Effector CD8-positive, alpha-beta T cell (primary cell): Measurements from ENCODE around the gene GPHN.
"Not testable (repeated sequence)": the region's sequence is repeated elsewhere in the genome, so short reads cannot be mapped to it uniquely, and the experiment has no call there.

Experiments used
- DNase-seq: peaks from one replicate; lab custom pipeline; 2025; lab: John Stamatoyannopoulos, UW

GPHN gene

GRCh38 chr14:66502836-66503235 lies 5.1 kb upstream of the GPHN start:
- DNase-seq: not testable (repeated sequence)

GRCh38 chr14:66503532-66503931 lies 4.4 kb upstream of the GPHN start:
- DNase-seq: no peak

- no peak for DNase-seq
Observed at GRCh38 chr14:66507181-66507721, 696 bp upstream of the GPHN start.

GRCh38 chr14:66508547-66508845 lies 549 bp downstream of the GPHN start:
- no peak for DNase-seq

GRCh38 chr14:66508846-66509621 lies 1.1 kb downstream of the GPHN start:
- peak; percentile 10 for DNase-seq

- DNase-seq: no peak
Observed at GRCh38 chr14:66509874-66510273, 1.9 kb downstream of the GPHN start.

- no peak for DNase-seq
Observed at GRCh38 chr14:66511849-66512248, 3.9 kb downstream of the GPHN start.

GRCh38 chr14:66514213-66514612 lies 6.3 kb downstream of the GPHN start:
- DNase-seq: no peak

- no peak for DNase-seq
Observed at GRCh38 chr14:66530526-66530925, 22.6 kb downstream of the GPHN start.

GRCh38 chr14:66539034-66539433 lies 31.1 kb downstream of the GPHN start:
- no peak for DNase-seq

- no peak for DNase-seq
Observed at GRCh38 chr14:66540038-66540437, 32.1 kb downstream of the GPHN start.

GRCh38 chr14:66541627-66542026 lies 33.7 kb downstream of the GPHN start:
- DNase-seq: no peak

- DNase-seq: no peak
Observed at GRCh38 chr14:66543996-66544395, 36.0 kb downstream of the GPHN start.

- not testable (repeated sequence) for DNase-seq
Observed at GRCh38 chr14:66545191-66545590, 37.2 kb downstream of the GPHN start.

GRCh38 chr14:66545751-66546150 lies 37.8 kb downstream of the GPHN start:
- not testable (repeated sequence) for DNase-seq

GRCh38 chr14:66563731-66564130 lies 55.8 kb downstream of the GPHN start:
- DNase-seq: no peak

GRCh38 chr14:66568220-66568619 lies 60.3 kb downstream of the GPHN start:
- no peak for DNase-seq

GRCh38 chr14:66572826-66573225 lies 64.9 kb downstream of the GPHN start:
- no peak for DNase-seq

- no peak for DNase-seq
Observed at GRCh38 chr14:66575014-66575413, 67.1 kb downstream of the GPHN start.

- DNase-seq: no peak
Observed at GRCh38 chr14:66575939-66576338, 68.0 kb downstream of the GPHN start.

- not testable (repeated sequence) for DNase-seq
Observed at GRCh38 chr14:66587753-66588152, 79.8 kb downstream of the GPHN start.

- DNase-seq: no peak
Observed at GRCh38 chr14:66595394-66595793, 87.4 kb downstream of the GPHN start.

GRCh38 chr14:66596241-66596985 lies 88.5 kb downstream of the GPHN start:
- DNase-seq: no peak
